ENCODE measurements around the gene NADK.

- TF ChIP-seq CTCF (IDR thresholded peaks at IDR 0.05), result no peak
- no peak for TF ChIP-seq ZNF317 (CRISPR knock-in tag; IDR thresholded peaks at IDR 0.05; ENCODE audit: borderline replicate concordance, low read depth)
Measured at GRCh38 chr1:1827089-1827848, 49.0 kb upstream of the NADK start.
